NT2/D1 (cell line): ENCODE data around the gene SCAF8.

ENCODE experiments used
- SUZ12 ChIP-seq: IDR thresholded peaks from 2 replicates; pipeline ENCODE4 v1.6.1; 2011; ENCODE audit not compliant: insufficient read length, insufficient read depth; ENCODE audit errors: extremely low read depth
- YY1 ChIP-seq: IDR thresholded peaks from 2 replicates; pipeline ENCODE4 v1.6.1; 2011; ENCODE audit not compliant: insufficient read length, insufficient read depth
- ZNF274 ChIP-seq: IDR thresholded peaks from 2 replicates; pipeline ENCODE4 v1.6.1; 2011; ENCODE audit warnings: mild to moderate bottlenecking, low read depth, low read length

DNA sequence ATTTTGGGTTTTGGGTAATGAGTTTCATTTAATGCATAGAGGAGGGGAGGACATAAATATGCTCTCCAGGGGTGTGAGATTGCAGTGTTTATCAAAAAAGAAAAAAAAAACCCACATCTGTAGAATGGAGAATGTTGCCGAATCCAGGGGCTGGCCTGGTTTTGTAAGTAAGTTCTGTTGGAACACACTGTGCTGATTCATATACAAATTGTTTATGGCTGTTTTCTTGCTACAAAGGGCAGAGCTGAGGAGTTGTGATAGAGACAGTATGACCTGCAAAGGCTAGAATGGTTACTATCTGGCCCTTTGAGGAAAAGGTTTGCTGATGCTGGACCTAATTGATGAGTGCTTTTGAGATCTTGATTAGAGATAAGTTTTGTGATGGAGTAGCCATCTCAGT is 30.4 kb downstream of the SCAF8 start:
- TF ChIP-seq YY1 (no peak), ZNF274 (no peak), SUZ12 (no peak)
